GM23338 (cell line): Measurements from ENCODE around the gene SDF2L1.

Experiments
- CREB1 ChIP-seq: fragments of 250-450 bp; sonication (Bioruptor Pico); IDR thresholded peaks from 2 replicates; pipeline ENCODE4 v1.5.0; 2020; ENCODE audit warnings: low read depth, mild to moderate bottlenecking, moderate library complexity
- EZH2 ChIP-seq: fragments of 200-600 bp; sonication (generic); IDR thresholded peaks from one replicate; pipeline ENCODE4 v1.8.0; 2017; ENCODE audit warnings: antibody characterized with exemption, mild to moderate bottlenecking, low read depth; ENCODE audit not compliant: unreplicated experiment
- EZH2phosphoT487 ChIP-seq: fragments of 200-600 bp; sonication (generic); IDR thresholded peaks from one replicate; pipeline ENCODE4 v1.8.1; 2018; ENCODE audit warnings: antibody characterized with exemption; ENCODE audit not compliant: unreplicated experiment
- JUNB ChIP-seq: IDR thresholded peaks from one replicate; pipeline ENCODE4 v1.6.1; 2016; ENCODE audit warnings: antibody characterized with exemption; ENCODE audit not compliant: unreplicated experiment
- POLR2AphosphoS5 ChIP-seq: IDR thresholded peaks from 2 replicates; pipeline ENCODE4 v1.6.1; 2016; ENCODE audit warnings: antibody characterized with exemption, low read depth
- REST ChIP-seq: IDR thresholded peaks from one replicate; pipeline ENCODE4 v1.6.1; 2018; ENCODE audit warnings: antibody characterized with exemption; ENCODE audit not compliant: unreplicated experiment
- ZNF114 ChIP-seq: fragments of 250-450 bp; sonication (Bioruptor Pico); IDR thresholded peaks from 2 replicates; pipeline ENCODE4 v1.5.0; 2020; ENCODE audit warnings: mild to moderate bottlenecking, moderate library complexity
- ZNF331 ChIP-seq: fragments of 250-450 bp; sonication (Bioruptor Pico); IDR thresholded peaks from 2 replicates; pipeline ENCODE4 v1.5.0; 2020; ENCODE audit warnings: low read depth, mild to moderate bottlenecking, moderate library complexity
- TF ChIP-seq, protein P1 (sequence below), 2 experiments: fragments of 200-600 bp in 1 of 2; sonication (generic) in 1 of 2; conservative IDR thresholded peaks; 2 replicates each; pipeline versions ENCODE4 v1.5.1 to v1.6.1; 2016 to 2017; ENCODE audit warnings: antibody characterized with exemption in 2 of 2, low read depth in 2 of 2, mild to moderate bottlenecking in 2 of 2, moderate library complexity in 1 of 2
- TF ChIP-seq, protein P2 (sequence below): fragments of 250-450 bp; sonication (Bioruptor Pico); IDR thresholded peaks from 2 replicates; pipeline ENCODE4 v1.5.0; 2020; ENCODE audit warnings: mild to moderate bottlenecking, moderate library complexity

- TF ChIP-seq EZH2 = no peak
- TF ChIP-seq, protein P1, sequence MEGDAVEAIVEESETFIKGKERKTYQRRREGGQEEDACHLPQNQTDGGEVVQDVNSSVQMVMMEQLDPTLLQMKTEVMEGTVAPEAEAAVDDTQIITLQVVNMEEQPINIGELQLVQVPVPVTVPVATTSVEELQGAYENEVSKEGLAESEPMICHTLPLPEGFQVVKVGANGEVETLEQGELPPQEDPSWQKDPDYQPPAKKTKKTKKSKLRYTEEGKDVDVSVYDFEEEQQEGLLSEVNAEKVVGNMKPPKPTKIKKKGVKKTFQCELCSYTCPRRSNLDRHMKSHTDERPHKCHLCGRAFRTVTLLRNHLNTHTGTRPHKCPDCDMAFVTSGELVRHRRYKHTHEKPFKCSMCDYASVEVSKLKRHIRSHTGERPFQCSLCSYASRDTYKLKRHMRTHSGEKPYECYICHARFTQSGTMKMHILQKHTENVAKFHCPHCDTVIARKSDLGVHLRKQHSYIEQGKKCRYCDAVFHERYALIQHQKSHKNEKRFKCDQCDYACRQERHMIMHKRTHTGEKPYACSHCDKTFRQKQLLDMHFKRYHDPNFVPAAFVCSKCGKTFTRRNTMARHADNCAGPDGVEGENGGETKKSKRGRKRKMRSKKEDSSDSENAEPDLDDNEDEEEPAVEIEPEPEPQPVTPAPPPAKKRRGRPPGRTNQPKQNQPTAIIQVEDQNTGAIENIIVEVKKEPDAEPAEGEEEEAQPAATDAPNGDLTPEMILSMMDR (conservative IDR thresholded peaks at IDR 0.05; ENCODE audit: low read depth in 2 of 2) = no peak
- TF ChIP-seq EZH2phosphoT487 = no peak
- TF ChIP-seq CREB1 (CRISPR knock-in tag) = no peak
- no peak for TF ChIP-seq REST
- TF ChIP-seq POLR2AphosphoS5 = no peak
- no peak for TF ChIP-seq JUNB
- TF ChIP-seq, protein P2, sequence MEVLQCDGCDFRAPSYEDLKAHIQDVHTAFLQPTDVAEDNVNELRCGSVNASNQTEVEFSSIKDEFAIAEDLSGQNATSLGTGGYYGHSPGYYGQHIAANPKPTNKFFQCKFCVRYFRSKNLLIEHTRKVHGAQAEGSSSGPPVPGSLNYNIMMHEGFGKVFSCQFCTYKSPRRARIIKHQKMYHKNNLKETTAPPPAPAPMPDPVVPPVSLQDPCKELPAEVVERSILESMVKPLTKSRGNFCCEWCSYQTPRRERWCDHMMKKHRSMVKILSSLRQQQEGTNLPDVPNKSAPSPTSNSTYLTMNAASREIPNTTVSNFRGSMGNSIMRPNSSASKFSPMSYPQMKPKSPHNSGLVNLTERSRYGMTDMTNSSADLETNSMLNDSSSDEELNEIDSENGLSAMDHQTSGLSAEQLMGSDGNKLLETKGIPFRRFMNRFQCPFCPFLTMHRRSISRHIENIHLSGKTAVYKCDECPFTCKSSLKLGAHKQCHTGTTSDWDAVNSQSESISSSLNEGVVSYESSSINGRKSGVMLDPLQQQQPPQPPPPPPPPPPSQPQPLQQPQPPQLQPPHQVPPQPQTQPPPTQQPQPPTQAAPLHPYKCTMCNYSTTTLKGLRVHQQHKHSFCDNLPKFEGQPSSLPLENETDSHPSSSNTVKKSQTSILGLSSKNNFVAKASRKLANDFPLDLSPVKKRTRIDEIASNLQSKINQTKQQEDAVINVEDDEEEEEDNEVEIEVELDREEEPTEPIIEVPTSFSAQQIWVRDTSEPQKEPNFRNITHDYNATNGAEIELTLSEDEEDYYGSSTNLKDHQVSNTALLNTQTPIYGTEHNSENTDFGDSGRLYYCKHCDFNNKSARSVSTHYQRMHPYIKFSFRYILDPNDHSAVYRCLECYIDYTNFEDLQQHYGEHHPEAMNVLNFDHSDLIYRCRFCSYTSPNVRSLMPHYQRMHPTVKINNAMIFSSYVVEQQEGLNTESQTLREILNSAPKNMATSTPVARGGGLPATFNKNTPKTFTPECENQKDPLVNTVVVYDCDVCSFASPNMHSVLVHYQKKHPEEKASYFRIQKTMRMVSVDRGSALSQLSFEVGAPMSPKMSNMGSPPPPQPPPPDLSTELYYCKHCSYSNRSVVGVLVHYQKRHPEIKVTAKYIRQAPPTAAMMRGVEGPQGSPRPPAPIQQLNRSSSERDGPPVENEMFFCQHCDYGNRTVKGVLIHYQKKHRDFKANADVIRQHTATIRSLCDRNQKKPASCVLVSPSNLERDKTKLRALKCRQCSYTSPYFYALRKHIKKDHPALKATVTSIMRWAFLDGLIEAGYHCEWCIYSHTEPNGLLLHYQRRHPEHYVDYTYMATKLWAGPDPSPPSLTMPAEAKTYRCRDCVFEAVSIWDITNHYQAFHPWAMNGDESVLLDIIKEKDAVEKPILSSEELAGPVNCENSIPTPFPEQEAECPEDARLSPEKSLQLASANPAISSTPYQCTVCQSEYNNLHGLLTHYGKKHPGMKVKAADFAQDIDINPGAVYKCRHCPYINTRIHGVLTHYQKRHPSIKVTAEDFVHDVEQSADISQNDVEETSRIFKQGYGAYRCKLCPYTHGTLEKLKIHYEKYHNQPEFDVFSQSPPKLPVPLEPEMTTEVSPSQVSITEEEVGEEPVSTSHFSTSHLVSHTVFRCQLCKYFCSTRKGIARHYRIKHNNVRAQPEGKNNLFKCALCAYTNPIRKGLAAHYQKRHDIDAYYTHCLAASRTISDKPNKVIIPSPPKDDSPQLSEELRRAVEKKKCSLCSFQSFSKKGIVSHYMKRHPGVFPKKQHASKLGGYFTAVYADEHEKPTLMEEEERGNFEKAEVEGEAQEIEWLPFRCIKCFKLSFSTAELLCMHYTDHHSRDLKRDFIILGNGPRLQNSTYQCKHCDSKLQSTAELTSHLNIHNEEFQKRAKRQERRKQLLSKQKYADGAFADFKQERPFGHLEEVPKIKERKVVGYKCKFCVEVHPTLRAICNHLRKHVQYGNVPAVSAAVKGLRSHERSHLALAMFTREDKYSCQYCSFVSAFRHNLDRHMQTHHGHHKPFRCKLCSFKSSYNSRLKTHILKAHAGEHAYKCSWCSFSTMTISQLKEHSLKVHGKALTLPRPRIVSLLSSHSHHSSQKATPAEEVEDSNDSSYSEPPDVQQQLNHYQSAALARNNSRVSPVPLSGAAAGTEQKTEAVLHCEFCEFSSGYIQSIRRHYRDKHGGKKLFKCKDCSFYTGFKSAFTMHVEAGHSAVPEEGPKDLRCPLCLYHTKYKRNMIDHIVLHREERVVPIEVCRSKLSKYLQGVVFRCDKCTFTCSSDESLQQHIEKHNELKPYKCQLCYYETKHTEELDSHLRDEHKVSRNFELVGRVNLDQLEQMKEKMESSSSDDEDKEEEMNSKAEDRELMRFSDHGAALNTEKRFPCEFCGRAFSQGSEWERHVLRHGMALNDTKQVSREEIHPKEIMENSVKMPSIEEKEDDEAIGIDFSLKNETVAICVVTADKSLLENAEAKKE (CRISPR knock-in tag) = no peak
- TF ChIP-seq ZNF331 (CRISPR knock-in tag) = no peak
- TF ChIP-seq ZNF114 (CRISPR knock-in tag) = no peak
Measured at GRCh38 chr22:21623648-21623970, 18.5 kb upstream of the SDF2L1 start.
